Heart left ventricle (tissue), 13 donors: Measurements from ENCODE around the gene CDH13.

Experiments used
- CTCF ChIP-seq, 12 donors: fragments of 200-600 bp; sonication (generic) in 4 of 12; IDR thresholded peaks; one replicate each; pipeline versions ENCODE4 v1.5.0 to v1.8.0; 2018 to 2022; ENCODE audit warnings: antibody characterized with exemption in 12 of 12, mild to moderate bottlenecking in 5 of 12
- POLR2A ChIP-seq, 2 donors: fragments of 450-650 bp; IDR thresholded peaks; one replicate each; pipeline ENCODE4 v1.6.1; 2017; ENCODE audit warnings: antibody characterized with exemption in 2 of 2, mild to moderate bottlenecking in 2 of 2, moderate library complexity in 2 of 2
- donor health status: ischemic (EF 13 %, LVEDD 7.1; RV severe dilation, severe dysfunction).
- donor health status: DM: no; HTN: yes; CAD: no.
- donor health status: DM: no; HTN: no; CAD: no.
- donor health status: ischemic (EF 25% LVEDD 6.9; RV normal size, moderate dysfunction).
- donor health status: ischemic (EF 25% LVEDD 5.7; RV mildly dilated, moderate dysfunction).
- donor health status: ischemic (EF 35%, LVEDD 5.7; RV mildly dilated, moderate dysfunction).
- donor health status: nonischemic (EF 11% LVEDD 7.7; RV severe dilation, severe dysfunction).
- donor health status: DM: yes; HTN: yes; CAD: no.
- donor health status: PGD.
- donor health status: ischemic (EF 29% LVEDD 5.4; RV normal size, mild dysfunction).
- donor health status: nonischemic (EF 23%, LVEDD 6.1; RV moderate dilation, normal function).

GRCh38 chr16:82924075-82924854 lies 297.5 kb downstream of the CDH13 start:
- no peak for TF ChIP-seq POLR2A (IDR thresholded peaks at IDR 0.05)
- no peak for TF ChIP-seq CTCF (IDR thresholded peaks at IDR 0.05)
